GM19397 (cell line): Measurements from ENCODE around the gene UBE2C.
"Not testable (repeated sequence)": the region's sequence is repeated elsewhere in the genome, so short reads cannot be mapped to it uniquely, and the experiment has no call there.

Experiments used
- ATAC-seq: cut with Tn5 transposase; IDR thresholded peaks from one replicate; pipeline ENCODE4 v1.9.1; 2021; ENCODE audit warnings: mild to moderate bottlenecking, moderate library complexity; ENCODE audit not compliant: unreplicated experiment

The UBE2C gene

GRCh38 chr20:45829673-45830106 is 17.2 kb downstream of the UBE2C start:
- not testable (repeated sequence) for ATAC-seq

GRCh38 chr20:45832619-45833018 is 20.2 kb downstream of the UBE2C start:
- ATAC-seq = no peak

GRCh38 chr20:45833030-45833882 is 20.8 kb downstream of the UBE2C start, which contains the start of gene SNX21:
SNX21 (plus strand) TSS chr20:45833799; CDS start chr20:45833920, 121 bp downstream.
- no peak for ATAC-seq

GRCh38 chr20:45833883-45834796 is 21.7 kb downstream of the UBE2C start:
- no peak for ATAC-seq

GRCh38 chr20:45834797-45835161 is 22.3 kb downstream of the UBE2C start:
- ATAC-seq = no peak

GRCh38 chr20:45835329-45835765 is 22.9 kb downstream of the UBE2C start:
- no peak for ATAC-seq

- ATAC-seq = no peak
Measured at GRCh38 chr20:45835825-45836224, 23.4 kb downstream of the UBE2C start.

- ATAC-seq = no peak
Measured at GRCh38 chr20:45836841-45837240, 24.4 kb downstream of the UBE2C start.

GRCh38 chr20:45840700-45841198 is 28.3 kb downstream of the UBE2C start:
- ATAC-seq = no peak

GRCh38 chr20:45841407-45842129 is 29.1 kb downstream of the UBE2C start:
- no peak for ATAC-seq

- ATAC-seq = no peak
Measured at GRCh38 chr20:45842169-45842812, 29.8 kb downstream of the UBE2C start.

GRCh38 chr20:45843506-45843905 is 31.1 kb downstream of the UBE2C start:
- no peak for ATAC-seq

GRCh38 chr20:45845452-45845851 is 33.0 kb downstream of the UBE2C start:
- no peak for ATAC-seq

- no peak for ATAC-seq
Measured at GRCh38 chr20:45848421-45848820, 36.0 kb downstream of the UBE2C start.

GRCh38 chr20:45848969-45849582 is 36.6 kb downstream of the UBE2C start:
- no peak for ATAC-seq

GRCh38 chr20:45850238-45850637 is 37.8 kb downstream of the UBE2C start:
- no peak for ATAC-seq

GRCh38 chr20:45850926-45851325 is 38.5 kb downstream of the UBE2C start:
- ATAC-seq = no peak

- ATAC-seq = no peak
Measured at GRCh38 chr20:45851501-45851900, 39.1 kb downstream of the UBE2C start.

GRCh38 chr20:45852326-45852725 is 39.9 kb downstream of the UBE2C start:
- ATAC-seq = no peak

- no peak for ATAC-seq
Measured at GRCh38 chr20:45853484-45853883, 41.0 kb downstream of the UBE2C start.
